K562 (cell line): ENCODE results near the gene ELK1.

ENCODE experiments used
- ATF1 ChIP-seq, 2 experiments: fragments of 450-650 bp in 1 of 2; IDR thresholded peaks; 2 replicates each; pipeline ENCODE4 v1.6.1; 2016; ENCODE audit warnings: missing compliant biosample characterization in 1 of 2, missing genetic modification characterization in 1 of 2
- CREM ChIP-seq: IDR thresholded peaks from 2 replicates; pipeline ENCODE4 v1.6.1; 2014; ENCODE audit warnings: antibody characterized with exemption, low read depth
- CTCF ChIP-seq, 3 experiments: IDR thresholded peaks in 2 of 3; conservative IDR thresholded peaks in 1 of 3; 2 replicates each; pipeline ENCODE4 v1.5.1; 2011 to 2012; ENCODE audit warnings: low read length in 3 of 3, mild to moderate bottlenecking in 3 of 3, control low read depth in 2 of 3, improper control_type of control experiment in 1 of 3, inconsistent platforms in 1 of 3, low read depth in 1 of 3, mixed read lengths in 1 of 3, moderate library complexity in 1 of 3; ENCODE audit not compliant: insufficient read depth in 2 of 3
- EWSR1 ChIP-seq: fragments of 450-650 bp; IDR thresholded peaks from 2 replicates; pipeline ENCODE4 v1.6.1; 2018; ENCODE audit warnings: borderline replicate concordance, mild to moderate bottlenecking, low read depth, moderate library complexity; ENCODE audit not compliant: partially characterized antibody
- MAX ChIP-seq: sonication (generic); formaldehyde crosslinking; IDR thresholded peaks from 2 replicates; pipeline ENCODE4 v1.9.0; 2022; ENCODE audit warnings: mild to moderate bottlenecking, missing genetic modification reagents
- SREBF1 ChIP-seq: fragments of 150-350 bp; IDR thresholded peaks from 2 replicates; pipeline ENCODE4 v1.6.1; 2014; ENCODE audit warnings: antibody characterized with exemption, low read depth, low read length, borderline replicate concordance
- ZBTB12 ChIP-seq: fragments of 250-450 bp; sonication (Bioruptor Pico); IDR thresholded peaks from 2 replicates; pipeline ENCODE4 v1.4.0; 2020

- TF ChIP-seq SREBF1 (no peak), EWSR1 (no peak), ATF1 (CRISPR knock-in tag; IDR thresholded peaks at IDR 0.05) (no peak), ATF1 (tag; IDR thresholded peaks at IDR 0.05) (no peak), ZBTB12 (no peak), CTCF (IDR thresholded peaks at IDR 0.05 in 2 of 3, conservative IDR thresholded peaks at IDR 0.05 in 1 of 3; ENCODE audit: insufficient read depth in 2 of 3, low read depth in 1 of 3, low read length in 3 of 3) (no peak), MAX (no peak), CREM (no peak)
Measured at GRCh38 chrX:47687263-47687662, 36.9 kb upstream of the ELK1 start.
